ENCODE data around the gene TREH.

TREH gene

DNA sequence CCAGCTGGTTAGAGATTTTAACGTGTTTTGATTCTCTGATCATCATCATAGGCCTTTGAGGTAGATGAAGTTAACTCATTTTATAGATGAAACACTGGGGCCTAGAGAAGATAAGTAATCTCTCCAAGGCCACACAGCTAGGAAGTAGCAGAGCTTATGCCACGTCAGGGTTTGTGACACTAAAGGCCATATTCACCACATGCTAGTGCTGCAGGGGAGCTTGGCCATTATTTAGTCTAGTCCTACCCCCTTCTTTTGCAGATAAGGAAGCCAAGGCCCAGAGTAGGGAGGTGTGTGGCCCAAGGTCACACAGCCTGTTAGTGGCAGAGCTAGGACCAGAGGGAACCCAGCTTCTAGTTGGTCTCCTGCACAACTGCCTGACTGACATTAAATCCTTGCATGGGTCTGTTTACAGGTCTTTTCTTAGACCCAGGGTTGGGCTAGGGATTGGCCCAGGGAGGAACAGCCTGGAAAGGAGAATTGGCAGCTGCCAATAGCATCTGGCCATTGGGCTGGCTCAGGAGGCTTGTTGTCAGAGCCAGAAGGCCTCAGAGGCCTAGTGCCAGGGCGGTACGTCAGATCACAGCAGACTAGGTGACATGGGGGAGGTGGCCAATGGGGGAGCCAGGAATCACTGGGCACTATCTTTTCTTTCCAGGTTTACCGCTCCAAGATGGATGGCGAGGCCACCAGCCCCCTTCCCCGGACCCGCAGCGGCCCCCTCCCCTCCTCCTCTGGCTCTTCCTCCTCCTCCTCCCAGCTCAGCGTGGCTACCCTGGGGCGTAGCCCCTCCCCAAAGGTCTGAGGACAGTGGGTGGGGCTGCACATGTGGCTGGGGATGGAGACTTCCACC, 36.1 kb downstream of the TREH start:
- POLR2A ChIA-PET: interaction anchor here (0.5 kb wide), 1 partner anchor 96 kb away, joined by 3 read pairs; no protein-coding TSS in a partner anchor
- no peak for TF ChIP-seq CTCF (IDR thresholded peaks at IDR 0.05; ENCODE audit: control extremely low read depth, extremely low read depth, low read depth, missing control alignments)
- CTCF ChIA-PET: interaction anchor here (1.0 to 2.3 kb wide), 2 partner anchors 10 to 15 kb away, joined by 3 to 6 read pairs; no protein-coding TSS in a partner anchor
- no peak for DNase-seq (ENCODE audit: extremely low spot score)

DNA sequence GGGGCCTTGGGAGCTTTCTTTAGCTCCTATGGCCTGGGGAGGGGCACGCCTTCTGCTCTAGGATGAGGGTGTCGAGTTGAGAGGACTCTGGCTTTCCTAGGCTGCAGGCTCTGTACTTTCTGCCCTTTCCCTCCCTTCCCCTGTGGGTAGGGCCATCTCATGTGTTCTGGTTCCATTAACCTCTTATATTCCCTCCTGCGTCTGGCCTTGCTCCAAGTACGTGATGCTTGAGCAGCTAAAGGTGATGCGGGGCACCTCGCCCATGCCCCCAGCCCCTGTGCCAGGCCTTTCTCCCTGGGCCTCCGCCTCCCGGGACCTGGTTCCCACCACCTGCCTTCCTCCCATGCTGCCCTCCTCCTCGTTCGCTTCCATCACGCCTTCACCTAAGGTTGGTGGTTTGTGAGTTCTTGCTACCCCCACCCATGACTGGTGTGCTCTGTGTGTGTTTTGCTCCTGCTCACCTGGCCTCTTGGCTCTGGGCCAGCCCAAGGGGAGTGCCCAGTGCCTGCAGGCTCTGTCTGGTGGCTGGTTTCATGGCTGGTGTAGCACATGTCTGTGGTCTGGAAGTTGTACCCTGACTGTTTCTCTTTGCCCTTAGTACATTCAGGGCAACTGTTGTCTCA, 37.9 kb downstream of the TREH start:
- ChIA-PET POLR2A (no interaction called here), CTCF (interaction anchor here (2.3 kb wide), 1 partner anchor 17 kb away, joined by 6 read pairs; no protein-coding TSS in a partner anchor)
- TF ChIP-seq CTCF (IDR thresholded peaks at IDR 0.05; ENCODE audit: control extremely low read depth, extremely low read depth, low read depth, missing control alignments): no peak
- no peak for DNase-seq (ENCODE audit: extremely low spot score)

GRCh38 chr11:118640332-118641154, 38.9 kb downstream of the TREH start:
- no peak for DNase-seq (ENCODE audit: extremely low spot score)
- ChIA-PET CTCF (interaction anchor here (1.0 kb wide), 1 partner anchor 21 kb away, joined by 6 read pairs; no protein-coding TSS in a partner anchor), POLR2A (no interaction called here)
- TF ChIP-seq CTCF (IDR thresholded peaks at IDR 0.05; ENCODE audit: control extremely low read depth, extremely low read depth, low read depth, missing control alignments): no peak

DNA sequence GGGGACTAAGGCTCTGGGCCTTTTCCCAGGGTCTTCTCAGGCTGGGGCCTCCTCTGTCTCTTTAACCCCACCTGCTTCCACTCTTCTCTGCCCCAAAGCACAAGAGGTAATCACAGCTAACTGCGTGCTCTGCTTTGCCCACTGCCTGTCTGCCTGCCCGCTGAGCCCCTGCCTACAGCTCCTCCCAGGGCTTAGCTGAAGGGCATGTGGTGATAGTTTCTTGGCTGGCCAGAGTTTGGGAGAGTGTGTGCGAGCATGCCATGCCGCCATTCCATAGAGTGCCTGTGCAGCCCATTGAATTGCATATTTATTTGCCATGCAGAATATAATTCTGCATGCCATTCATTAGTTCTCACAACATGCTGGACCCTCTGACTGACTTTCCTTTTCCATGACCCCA, 39.6 kb downstream of the TREH start:
- POLR2A ChIA-PET: no interaction called here
- CTCF ChIA-PET: interaction anchor here (1.0 kb wide), 1 partner anchor 21 kb away, joined by 6 read pairs; no protein-coding TSS in a partner anchor
- no peak for TF ChIP-seq CTCF (IDR thresholded peaks at IDR 0.05; ENCODE audit: control extremely low read depth, extremely low read depth, low read depth, missing control alignments)
- DNase-seq (ENCODE audit: extremely low spot score): no peak

GRCh38 chr11:118638726-118639125, 40.7 kb downstream of the TREH start:
- TF ChIP-seq CTCF (IDR thresholded peaks at IDR 0.05; ENCODE audit: control extremely low read depth, extremely low read depth, low read depth, missing control alignments): no peak
- ChIA-PET CTCF (no interaction called here), POLR2A (no interaction called here)
- no peak for DNase-seq (ENCODE audit: extremely low spot score)
